ENCODE data around the gene OR10S1.
"Not testable (repeated sequence)": the region's sequence is repeated elsewhere in the genome, so short reads cannot be mapped to it uniquely, and the experiment has no call there.

Gene OR10S1, protein sequence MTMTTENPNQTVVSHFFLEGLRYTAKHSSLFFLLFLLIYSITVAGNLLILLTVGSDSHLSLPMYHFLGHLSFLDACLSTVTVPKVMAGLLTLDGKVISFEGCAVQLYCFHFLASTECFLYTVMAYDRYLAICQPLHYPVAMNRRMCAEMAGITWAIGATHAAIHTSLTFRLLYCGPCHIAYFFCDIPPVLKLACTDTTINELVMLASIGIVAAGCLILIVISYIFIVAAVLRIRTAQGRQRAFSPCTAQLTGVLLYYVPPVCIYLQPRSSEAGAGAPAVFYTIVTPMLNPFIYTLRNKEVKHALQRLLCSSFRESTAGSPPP

DNA sequence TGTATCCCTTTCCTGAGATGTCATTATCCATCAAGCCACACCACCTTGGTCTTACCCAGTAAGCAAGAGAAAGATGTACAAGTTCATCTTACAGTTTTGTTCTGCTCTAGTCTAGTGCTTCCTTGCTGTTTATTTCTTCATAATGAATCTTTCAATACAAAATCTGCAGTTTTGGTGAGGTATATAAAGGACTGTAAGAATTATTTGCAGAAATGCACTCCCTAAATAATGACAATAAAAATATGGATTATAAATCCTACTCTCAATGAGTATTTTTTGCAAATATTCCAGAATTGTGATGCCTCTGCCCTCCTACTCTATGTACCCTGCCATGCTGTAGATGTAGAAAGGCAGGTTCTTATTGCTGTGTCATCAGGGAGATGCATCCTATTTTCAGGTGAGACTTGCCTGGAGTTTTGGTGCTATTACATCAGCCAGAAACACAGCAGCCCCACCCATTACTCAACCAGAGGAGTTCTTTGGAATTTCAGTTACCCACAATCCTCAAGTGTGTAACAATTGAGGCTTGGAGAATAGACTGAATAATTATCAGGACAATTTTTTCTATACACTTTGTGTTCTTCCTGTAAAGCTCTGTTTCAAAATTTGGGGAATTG is at the start of gene OR10S1:
TSS of gene OR10S1 (minus strand) at position 51 of the 617 bp plus-strand sequence. CDS start 117 bp downstream, outside the sequence.
- TF ChIP-seq ZNF274 (IDR thresholded peaks at IDR 0.05; ENCODE audit: low read depth, low read length) = no peak
- no peak within 1 kb of the TSS for H3K4me3 ChIP-seq (ENCODE audit: low read length)

DNA sequence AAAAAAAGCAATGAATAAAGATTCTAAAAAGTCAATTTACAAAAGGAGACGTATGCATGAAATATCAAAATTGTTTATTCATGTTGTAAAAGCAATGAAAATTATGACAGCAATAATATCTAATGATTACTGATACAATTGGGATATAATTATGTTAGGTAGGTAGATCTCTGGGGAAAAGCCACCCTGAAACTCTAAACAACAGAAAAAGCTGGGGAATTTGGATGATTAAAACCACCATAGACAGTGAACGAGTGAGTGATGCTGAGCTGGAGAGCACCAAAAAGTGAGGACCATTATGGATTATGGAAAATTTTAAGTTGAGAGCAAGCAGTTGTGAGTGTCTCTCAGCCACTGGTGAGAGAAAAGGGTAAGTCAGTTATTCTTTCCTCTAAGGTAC is 48.9 kb upstream of the OR10S1 start, which contains the start of gene OR10G8:
TSS of gene OR10G8 (plus strand) at position 301 of the 400 bp plus-strand sequence. CDS start 2,825 bp downstream, outside the sequence.
- TF ChIP-seq ZNF274 (IDR thresholded peaks at IDR 0.05; ENCODE audit: low read depth, low read length) = no peak
- no peak within 1 kb of the TSS for H3K4me3 ChIP-seq (ENCODE audit: low read length)

DNA sequence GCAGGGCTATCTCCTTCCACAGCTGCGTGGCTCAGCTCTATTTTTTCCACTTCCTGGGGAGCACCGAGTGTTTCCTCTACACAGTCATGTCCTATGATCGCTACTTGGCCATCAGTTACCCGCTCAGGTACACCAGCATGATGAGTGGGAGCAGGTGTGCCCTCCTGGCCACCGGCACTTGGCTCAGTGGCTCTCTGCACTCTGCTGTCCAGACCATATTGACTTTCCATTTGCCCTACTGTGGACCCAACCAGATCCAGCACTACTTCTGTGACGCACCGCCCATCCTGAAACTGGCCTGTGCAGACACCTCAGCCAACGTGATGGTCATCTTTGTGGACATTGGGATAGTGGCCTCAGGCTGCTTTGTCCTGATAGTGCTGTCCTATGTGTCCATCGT is 38.3 kb upstream of the OR10S1 start:
- not testable (repeated sequence) for H3K4me3 ChIP-seq (ENCODE audit: low read length)

DNA sequence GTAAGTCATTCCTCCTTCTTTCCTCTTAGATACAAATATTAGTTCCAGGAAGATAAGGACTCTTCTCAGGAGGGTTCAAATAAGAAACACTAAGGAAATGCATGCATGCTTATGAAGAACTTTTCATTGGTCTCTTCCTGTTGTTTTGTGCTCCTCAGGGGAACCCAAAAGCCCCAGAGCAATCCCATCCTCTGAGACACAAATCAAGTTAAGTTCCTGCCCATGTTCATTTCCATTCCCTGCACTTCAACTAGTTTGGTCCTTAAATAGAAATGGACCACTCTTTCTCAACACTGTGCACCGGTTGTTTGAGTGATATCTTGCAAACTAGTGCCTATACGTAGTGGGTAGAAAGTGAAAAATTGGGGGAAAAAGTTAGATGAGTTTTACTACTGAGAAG is 35.1 kb upstream of the OR10S1 start, which contains the start of gene OR10G4:
TSS of gene OR10G4 (plus strand) at position 301 of the 400 bp plus-strand sequence. CDS start 2,578 bp downstream, outside the sequence.
- no peak for TF ChIP-seq ZNF274 (IDR thresholded peaks at IDR 0.05; ENCODE audit: low read depth, low read length)
- no peak within 1 kb of the TSS for H3K4me3 ChIP-seq (ENCODE audit: low read length)

DNA sequence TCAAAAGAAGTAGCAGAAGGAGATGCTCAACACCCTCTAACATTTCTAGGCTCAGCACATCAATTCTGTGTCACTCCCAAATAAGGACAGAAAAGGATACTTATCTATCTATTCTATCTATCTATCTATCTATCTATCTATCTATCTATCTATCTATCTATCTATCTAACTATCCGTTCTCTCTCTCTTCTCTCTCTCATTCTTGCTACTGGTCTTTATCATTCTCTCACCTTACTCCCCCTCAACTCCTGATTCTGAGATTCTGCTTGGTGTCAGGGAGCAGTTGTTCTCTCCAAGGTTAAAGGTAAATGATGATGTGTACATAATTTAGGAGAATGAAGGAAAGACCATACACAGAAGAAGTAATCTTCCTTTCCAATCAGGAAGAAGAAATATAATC is 17.5 kb upstream of the OR10S1 start, which contains the start of gene OR10G6:
TSS of gene OR10G6 (minus strand) at position 43 of the 400 bp plus-strand sequence. CDS start at position 43, 0 bp downstream.
- no peak within 1 kb of the TSS for H3K4me3 ChIP-seq (ENCODE audit: low read length)
- TF ChIP-seq ZNF274 (IDR thresholded peaks at IDR 0.05; ENCODE audit: low read depth, low read length) = no peak

DNA sequence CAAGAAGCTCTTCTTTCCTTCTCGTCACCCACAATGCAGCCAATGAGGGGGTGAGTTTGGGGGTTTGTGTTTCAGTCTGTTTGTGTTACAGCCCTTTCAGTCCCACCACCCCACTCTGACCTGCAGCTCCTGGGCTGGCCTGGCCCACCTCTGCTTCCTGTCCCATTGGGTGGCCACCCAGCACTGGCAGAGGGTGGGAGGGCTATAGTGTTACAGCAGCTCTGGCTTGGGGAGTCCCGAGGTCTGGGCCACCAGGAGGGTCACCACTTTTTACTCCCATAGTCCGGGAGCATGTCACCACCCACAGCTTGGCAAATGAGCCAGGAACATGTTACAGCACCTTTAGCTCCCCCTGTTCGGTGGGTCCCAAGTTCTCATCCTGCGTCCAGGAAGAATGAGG is 1.7 kb upstream of the OR10S1 start:
- no peak overlapping the region for H3K4me3 ChIP-seq (ENCODE audit: low read length)
- TF ChIP-seq ZNF274 (IDR thresholded peaks at IDR 0.05; ENCODE audit: low read depth, low read length) = no peak

DNA sequence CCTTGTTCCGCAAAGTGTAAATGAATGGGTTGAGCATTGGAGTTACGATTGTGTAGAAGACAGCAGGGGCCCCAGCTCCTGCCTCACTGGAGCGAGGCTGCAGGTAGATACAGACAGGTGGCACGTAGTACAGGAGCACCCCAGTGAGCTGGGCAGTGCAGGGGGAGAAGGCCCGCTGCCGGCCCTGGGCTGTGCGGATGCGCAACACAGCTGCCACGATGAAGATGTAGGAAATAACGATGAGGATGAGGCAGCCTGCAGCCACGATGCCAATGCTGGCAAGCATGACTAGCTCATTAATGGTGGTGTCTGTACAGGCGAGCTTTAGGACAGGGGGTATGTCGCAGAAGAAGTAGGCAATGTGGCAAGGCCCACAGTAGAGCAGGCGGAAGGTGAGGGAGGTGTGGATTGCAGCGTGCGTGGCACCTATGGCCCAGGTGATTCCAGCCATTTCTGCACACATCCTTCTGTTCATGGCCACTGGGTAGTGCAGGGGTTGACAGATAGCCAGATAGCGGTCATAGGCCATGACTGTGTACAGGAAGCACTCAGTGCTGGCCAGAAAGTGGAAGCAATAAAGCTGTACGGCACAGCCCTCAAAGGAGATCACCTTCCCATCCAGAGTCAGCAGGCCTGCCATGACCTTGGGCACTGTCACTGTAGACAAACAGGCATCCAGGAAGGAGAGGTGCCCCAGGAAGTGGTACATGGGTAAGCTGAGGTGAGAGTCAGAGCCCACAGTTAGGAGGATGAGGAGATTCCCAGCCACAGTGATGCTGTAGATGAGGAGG is 616 bp downstream of the OR10S1 start:
- no peak overlapping the region for H3K4me3 ChIP-seq (ENCODE audit: low read length)
- TF ChIP-seq ZNF274 (IDR thresholded peaks at IDR 0.05; ENCODE audit: low read depth, low read length) = no peak

DNA sequence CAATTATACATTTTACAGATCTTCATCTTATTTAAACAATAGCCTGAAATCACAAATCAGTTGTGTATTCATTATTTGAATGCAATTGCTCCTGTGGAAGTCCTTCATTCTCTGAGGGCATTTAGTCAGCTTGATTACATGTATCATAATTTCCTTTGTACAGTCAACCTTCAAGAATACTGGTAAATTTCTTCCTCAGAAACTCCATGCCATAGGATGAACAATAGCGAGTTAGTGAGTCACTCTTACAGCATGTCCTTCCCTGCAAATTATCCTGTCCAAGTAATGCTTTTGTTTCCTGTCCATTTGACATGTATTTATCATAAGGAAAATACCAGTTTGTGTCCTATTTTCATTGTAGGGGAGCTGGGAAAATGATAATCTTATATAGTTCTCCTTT is 3.8 kb downstream of the OR10S1 start:
- H3K4me3 ChIP-seq (ENCODE audit: low read length) = no peak overlapping the region
- no peak for TF ChIP-seq ZNF274 (IDR thresholded peaks at IDR 0.05; ENCODE audit: low read depth, low read length)

DNA sequence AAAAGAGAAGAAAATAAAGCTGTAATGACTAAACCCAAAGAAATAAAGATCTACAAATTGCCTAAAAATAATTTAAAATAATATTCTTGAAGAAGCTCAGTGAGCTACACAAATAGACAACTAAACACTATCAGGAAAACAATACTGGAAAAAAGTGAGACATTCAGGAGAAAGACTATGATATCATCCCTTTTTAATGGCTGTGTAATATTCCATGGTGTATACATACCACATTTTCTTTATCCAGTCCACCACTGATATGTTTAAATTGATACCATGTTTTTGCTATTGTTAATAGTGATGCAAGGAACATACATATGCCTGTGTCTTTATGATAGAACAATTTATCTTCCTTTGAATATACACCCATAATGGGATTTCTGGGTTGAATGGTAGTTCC is 20.8 kb downstream of the OR10S1 start:
- TF ChIP-seq ZNF274 (IDR thresholded peaks at IDR 0.05; ENCODE audit: low read depth, low read length) = no peak
- H3K4me3 ChIP-seq (ENCODE audit: low read length) = no peak overlapping the region

DNA sequence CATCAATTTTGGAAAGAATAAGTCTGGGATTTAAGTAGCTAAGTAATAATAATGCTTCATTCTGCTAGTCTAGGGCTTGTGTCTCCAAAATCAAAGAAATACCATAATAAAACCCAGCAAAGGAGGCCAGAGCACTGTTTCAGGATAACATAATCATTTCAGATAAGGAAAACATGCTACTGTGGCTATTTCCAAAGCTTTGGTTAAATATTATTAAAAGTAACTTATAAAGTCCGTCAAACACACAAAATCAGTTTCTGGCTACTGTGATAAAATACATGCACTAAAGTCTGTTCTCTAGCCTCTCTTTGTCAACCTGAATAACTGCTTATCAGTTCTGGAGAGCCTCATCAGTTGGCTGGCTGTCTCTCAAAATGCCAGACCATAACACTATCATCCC is 32.4 kb downstream of the OR10S1 start:
- no peak overlapping the region for H3K4me3 ChIP-seq (ENCODE audit: low read length)
- no peak for TF ChIP-seq ZNF274 (IDR thresholded peaks at IDR 0.05; ENCODE audit: low read depth, low read length)

DNA sequence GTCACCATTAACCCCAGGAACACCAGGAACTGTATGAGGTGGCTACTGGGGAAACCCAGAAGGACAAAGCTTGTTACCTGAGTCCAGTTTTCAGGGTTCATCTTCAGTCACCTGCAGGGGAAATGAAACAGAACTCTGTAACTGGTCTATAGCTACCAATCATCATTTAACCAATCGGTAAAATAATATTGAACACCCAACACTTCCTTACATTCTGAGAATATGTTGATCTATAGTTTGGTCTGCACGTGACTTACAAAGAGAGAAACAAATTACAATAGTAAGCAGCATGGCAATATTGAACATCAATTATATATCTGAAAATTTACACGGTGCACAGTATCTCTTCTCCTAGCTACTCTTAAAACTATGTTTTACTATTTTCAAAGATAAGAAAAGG is 33.8 kb downstream of the OR10S1 start, which contains the start of gene OR6T1:
TSS of gene OR6T1 (minus strand) at position 101 of the 400 bp plus-strand sequence. CDS start at position 101, 0 bp downstream.
- H3K4me3 ChIP-seq (ENCODE audit: low read length) = no peak within 1 kb of the TSS
- no peak for TF ChIP-seq ZNF274 (IDR thresholded peaks at IDR 0.05; ENCODE audit: low read depth, low read length)

DNA sequence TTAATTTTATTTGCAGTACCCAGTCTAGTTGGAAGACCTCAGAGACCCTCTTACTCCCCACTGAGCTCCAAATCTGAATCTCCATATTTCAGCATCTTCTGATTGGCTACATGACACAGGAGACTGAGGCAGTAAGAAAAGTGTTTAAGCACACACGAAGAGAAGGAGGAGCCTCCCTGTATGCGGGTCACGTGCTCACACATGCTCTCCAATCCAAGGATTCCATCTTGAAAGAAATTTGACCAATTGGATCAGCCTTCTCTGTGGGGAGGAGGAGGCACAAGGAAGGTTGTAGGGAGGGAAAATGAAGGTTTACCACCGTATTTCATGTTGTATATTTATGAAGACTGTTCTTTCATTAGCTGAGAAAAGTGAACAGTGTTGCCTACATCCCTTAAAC is 35.2 kb downstream of the OR10S1 start:
- H3K4me3 ChIP-seq (ENCODE audit: low read length) = no peak overlapping the region

DNA sequence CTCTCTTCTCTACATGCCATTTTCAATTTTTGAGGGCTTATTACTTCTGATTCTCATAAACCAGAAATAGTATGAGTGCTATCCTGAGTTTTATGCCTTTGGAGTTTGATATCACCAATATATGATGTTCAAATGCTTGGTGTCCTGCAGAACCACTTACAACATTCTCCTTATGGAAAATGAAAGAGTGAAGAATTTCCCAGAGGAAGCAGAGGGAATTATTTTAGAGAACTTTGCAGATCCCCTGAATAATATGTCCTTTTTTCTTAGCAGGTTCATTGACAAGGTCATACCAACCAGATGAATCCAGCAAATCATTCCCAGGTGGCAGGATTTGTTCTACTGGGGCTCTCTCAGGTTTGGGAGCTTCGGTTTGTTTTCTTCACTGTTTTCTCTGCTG is 38.3 kb downstream of the OR10S1 start, which contains the start of gene OR4D5:
TSS of gene OR4D5 (plus strand) at position 301 of the 400 bp plus-strand sequence. CDS start at position 301, 0 bp downstream.
- no peak for TF ChIP-seq ZNF274 (IDR thresholded peaks at IDR 0.05; ENCODE audit: low read depth, low read length)
- H3K4me3 ChIP-seq (ENCODE audit: low read length) = no peak within 1 kb of the TSS

More for the DNA sequence above, 35.2 kb downstream of the OR10S1 start:
- no peak for TF ChIP-seq ZNF274 (IDR thresholded peaks at IDR 0.05; ENCODE audit: low read depth, low read length)
